Mucosa of stomach (tissue), 1 donor: Measurements from ENCODE around the gene TAPBPL.
"Not testable (repeated sequence)": the region's sequence is repeated elsewhere in the genome, so short reads cannot be mapped to it uniquely, and the experiment has no call there.

Experiments
- H3K27me3 ChIP-seq: one replicate; pipeline ENCODE4 v1.7.0; 2013; ENCODE audit warnings: mild to moderate bottlenecking, low read length; ENCODE audit not compliant: control insufficient read depth, insufficient read depth
- H3K36me3 ChIP-seq: one replicate; pipeline ENCODE4 v1.7.0; 2013; ENCODE audit warnings: low read length; ENCODE audit not compliant: control insufficient read depth, insufficient read depth
- H3K4me1 ChIP-seq: one replicate; pipeline ENCODE4 v1.7.0; 2013; ENCODE audit warnings: mild to moderate bottlenecking, low read length; ENCODE audit not compliant: control insufficient read depth, insufficient read depth
- H3K4me3 ChIP-seq: one replicate; pipeline ENCODE4 v1.7.0; 2013; ENCODE audit warnings: low read length
- H3K9ac ChIP-seq: one replicate; pipeline ENCODE4 v1.7.0; 2013; ENCODE audit warnings: mild to moderate bottlenecking, low read length, moderate library complexity
- H3K9me3 ChIP-seq: one replicate; pipeline ENCODE4 v1.7.0; 2013; ENCODE audit warnings: mild to moderate bottlenecking, low read length, moderate library complexity; ENCODE audit not compliant: control insufficient read depth
- donor health status: Pancreatic carcinoma.

Gene TAPBPL

GRCh38 chr12:6490673-6491072, 38.8 kb downstream of the TAPBPL start:
- not testable (repeated sequence) for H3K36me3 ChIP-seq, H3K27me3 ChIP-seq, H3K4me3 ChIP-seq, H3K9ac ChIP-seq, H3K9me3 ChIP-seq
- H3K4me1 ChIP-seq, result peaks cover 14% of the 10 kb centered on the region

- no peaks in the 10 kb centered on the region for H3K9me3 ChIP-seq
- H3K36me3 ChIP-seq, result no peaks in the 10 kb centered on the region
- peak within 1 kb of the TSS; percentile 99 for H3K4me3 ChIP-seq
- H3K4me1 ChIP-seq, result peaks cover 14% of the 10 kb centered on the region
- H3K27me3 ChIP-seq, result no peaks in the 10 kb centered on the region
- peak within 1 kb of the TSS; percentile 98 for H3K9ac ChIP-seq
These were observed 41.1 kb downstream of the TAPBPL start, which contains the start of gene MRPL51 for GRCh38 chr12:6492838-6493496. Gene MRPL51, minus strand, starts transcription at chr12:6493262. Its CDS starts 126 bp downstream, at chr12:6493136.

GRCh38 chr12:6493497-6494257, 41.8 kb downstream of the TAPBPL start, which contains the start of gene NCAPD2:
Gene NCAPD2, plus strand, starts transcription at chr12:6494102. Its CDS starts 997 bp downstream, at chr12:6495099.
- Histone ChIP-seq H3K4me1 (peaks cover 14% of the 10 kb centered on the region), H3K9ac (peak within 1 kb of the TSS; percentile 98), H3K36me3 (no peaks in the 10 kb centered on the region), H3K9me3 (no peaks in the 10 kb centered on the region), H3K4me3 (peak within 1 kb of the TSS; percentile 99), H3K27me3 (no peaks in the 10 kb centered on the region)

GRCh38 chr12:6494258-6494743, 42.5 kb downstream of the TAPBPL start:
- Histone ChIP-seq H3K4me1 (peaks cover 14% of the 10 kb centered on the region), H3K9me3 (no peaks in the 10 kb centered on the region), H3K4me3 (peak overlapping the region; percentile 99), H3K9ac (peak overlapping the region; percentile 98), H3K27me3 (no peaks in the 10 kb centered on the region), H3K36me3 (no peaks in the 10 kb centered on the region)

GRCh38 chr12:6494968-6495367, 43.1 kb downstream of the TAPBPL start:
- H3K36me3 ChIP-seq, result no peaks in the 10 kb centered on the region
- H3K9ac ChIP-seq, result no peak overlapping the region
- peaks cover 14% of the 10 kb centered on the region for H3K4me1 ChIP-seq
- H3K4me3 ChIP-seq, result no peak overlapping the region
- H3K27me3 ChIP-seq, result no peaks in the 10 kb centered on the region
- H3K9me3 ChIP-seq, result no peaks in the 10 kb centered on the region

GRCh38 chr12:6497291-6497690, 45.4 kb downstream of the TAPBPL start:
- H3K36me3 ChIP-seq, H3K9ac ChIP-seq, H3K27me3 ChIP-seq, H3K9me3 ChIP-seq, H3K4me3 ChIP-seq: not testable (repeated sequence)
- peaks cover 11% of the 10 kb centered on the region for H3K4me1 ChIP-seq

GRCh38 chr12:6500466-6500865, 48.6 kb downstream of the TAPBPL start:
- no peaks in the 10 kb centered on the region for H3K36me3 ChIP-seq
- H3K9me3 ChIP-seq, result no peaks in the 10 kb centered on the region
- H3K4me1 ChIP-seq, result no peaks in the 10 kb centered on the region
- no peak overlapping the region for H3K9ac ChIP-seq
- H3K4me3 ChIP-seq, result no peak overlapping the region
- no peaks in the 10 kb centered on the region for H3K27me3 ChIP-seq

GRCh38 chr12:6507102-6507998, 55.5 kb downstream of the TAPBPL start:
- Histone ChIP-seq H3K9me3 (no peaks in the 10 kb centered on the region), H3K27me3 (no peaks in the 10 kb centered on the region), H3K4me3 (no peak overlapping the region), H3K9ac (no peak overlapping the region), H3K4me1 (no peaks in the 10 kb centered on the region), H3K36me3 (no peaks in the 10 kb centered on the region)

- Histone ChIP-seq H3K4me1 (no peaks in the 10 kb centered on the region), H3K27me3 (no peaks in the 10 kb centered on the region), H3K4me3 (no peak overlapping the region), H3K9ac (no peak overlapping the region), H3K36me3 (no peaks in the 10 kb centered on the region), H3K9me3 (no peaks in the 10 kb centered on the region)
These were observed 56.2 kb downstream of the TAPBPL start for GRCh38 chr12:6508087-6508486.
